ENCODE data around the gene PROX1.

DNA sequence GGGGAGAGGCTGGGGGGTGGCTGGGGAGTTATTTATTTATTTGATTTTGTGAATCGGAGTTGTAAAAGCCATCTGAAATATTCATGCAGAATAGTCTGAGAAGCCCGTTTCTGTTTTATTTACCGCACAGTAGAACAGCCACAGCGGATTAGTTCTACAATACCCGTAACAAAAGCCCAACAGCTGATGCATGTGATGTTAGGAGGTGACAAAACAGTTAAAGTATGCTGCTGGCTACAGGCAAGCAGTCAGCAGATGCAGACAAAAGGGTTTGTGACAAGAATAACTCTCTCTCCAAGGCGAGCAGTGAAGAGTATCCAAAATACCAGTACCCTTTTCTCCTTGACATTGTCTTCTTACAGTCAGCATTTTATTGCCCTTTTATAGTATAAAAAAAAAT lies 42.0 kb downstream of the PROX1 start:
- TF ChIP-seq POLR2A (IDR thresholded peaks at IDR 0.05) (no peak), CTCF (IDR thresholded peaks at IDR 0.05) (no peak), POLR2AphosphoS5 (IDR thresholded peaks at IDR 0.05) (no peak)

Measured in breast epithelium (tissue), 3 donors.